ENCODE measurements around the gene OR5H6. TPM values are rescaled to one million over a fixed set of nuclear protein-coding genes. Genes with fewer than 3 reads are reported as not detected.

OR5H6 gene
- total and polyA plus RNA-seq, 2 donors (not counting 3 experiments of a cell fraction or from before 2014, with no cell fraction given): not detected

DNA sequence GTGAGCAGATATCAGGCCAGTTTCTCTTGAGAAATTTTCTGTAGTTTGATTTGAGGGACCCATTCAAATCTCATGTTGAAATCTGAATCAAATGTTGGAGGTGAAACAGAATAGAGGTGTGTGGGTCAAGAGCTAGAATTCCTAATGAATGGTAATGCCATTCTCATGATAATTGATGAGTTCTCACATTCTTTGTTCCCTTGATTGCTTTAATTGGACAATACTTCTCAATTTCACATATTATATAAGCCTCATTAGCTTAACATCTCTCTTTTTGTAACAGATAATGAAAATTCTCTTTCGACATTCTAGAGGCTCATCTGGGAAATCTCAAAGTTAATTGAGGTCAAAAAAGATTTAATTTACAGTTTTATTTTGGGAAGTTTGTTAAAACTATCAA, 21.9 kb upstream of the OR5H6 start:
- no peak overlapping the region for H3K4me3 ChIP-seq (replicated peaks in 1 of 3; ENCODE audit: insufficient read depth in 1 of 3, low read depth in 1 of 3, low read length in 3 of 3)
- no peak overlapping the region for H3K4me2 ChIP-seq (ENCODE audit: insufficient read depth, low read length)
- H4K20me1 ChIP-seq (replicated peaks; ENCODE audit: control insufficient read depth, extremely low read depth, insufficient read depth, low read length): no peaks in the 10 kb centered on the region
- CTCF ChIA-PET: no interaction called here
- dilution Hi-C loops (cut with MboI; ENCODE audit: extremely low pct_ligation_motif_present, low sequenced_read_pairs): no loop called here
- H3K27ac ChIP-seq (ENCODE audit: insufficient read depth, low read depth, low read length): no peak overlapping the region
- BruUV-seq (replicated peaks): no TSS peak
- no peaks in the 10 kb centered on the region for H3K9me1 ChIP-seq (replicated peaks; ENCODE audit: control insufficient read depth, extremely low read depth, insufficient read depth, low read length)
- no peak overlapping the region for H3K9ac ChIP-seq (replicated peaks; ENCODE audit: extremely low read depth, insufficient read depth, low read length)
- TF ChIP-seq FOS (IDR thresholded peaks at IDR 0.05; ENCODE audit: borderline replicate concordance, insufficient read depth, low read length) (no peak), MYC (IDR thresholded peaks at IDR 0.05; ENCODE audit: low read depth, low read length) (no peak), POLR2A (IDR thresholded peaks at IDR 0.05; ENCODE audit: low read depth, low read length) (no peak), POLR2AphosphoS5 (IDR thresholded peaks at IDR 0.05; ENCODE audit: insufficient read depth, low read depth, low read length) (no peak), EZH2 (IDR thresholded peaks at IDR 0.05; ENCODE audit: borderline replicate concordance, low read depth, low read length, severe bottlenecking) (no peak), GATA2 (IDR thresholded peaks at IDR 0.05; ENCODE audit: insufficient read depth, insufficient read length, low read depth, low read length) (no peak), JUN (IDR thresholded peaks at IDR 0.05; ENCODE audit: borderline replicate concordance, insufficient read depth, insufficient read length, low read depth) (no peak)
- TF ChIP-seq, protein P1, sequence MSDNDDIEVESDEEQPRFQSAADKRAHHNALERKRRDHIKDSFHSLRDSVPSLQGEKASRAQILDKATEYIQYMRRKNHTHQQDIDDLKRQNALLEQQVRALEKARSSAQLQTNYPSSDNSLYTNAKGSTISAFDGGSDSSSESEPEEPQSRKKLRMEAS (IDR thresholded peaks at IDR 0.05; ENCODE audit: insufficient read depth, insufficient read length): no peak
- TF ChIP-seq, protein P2, sequence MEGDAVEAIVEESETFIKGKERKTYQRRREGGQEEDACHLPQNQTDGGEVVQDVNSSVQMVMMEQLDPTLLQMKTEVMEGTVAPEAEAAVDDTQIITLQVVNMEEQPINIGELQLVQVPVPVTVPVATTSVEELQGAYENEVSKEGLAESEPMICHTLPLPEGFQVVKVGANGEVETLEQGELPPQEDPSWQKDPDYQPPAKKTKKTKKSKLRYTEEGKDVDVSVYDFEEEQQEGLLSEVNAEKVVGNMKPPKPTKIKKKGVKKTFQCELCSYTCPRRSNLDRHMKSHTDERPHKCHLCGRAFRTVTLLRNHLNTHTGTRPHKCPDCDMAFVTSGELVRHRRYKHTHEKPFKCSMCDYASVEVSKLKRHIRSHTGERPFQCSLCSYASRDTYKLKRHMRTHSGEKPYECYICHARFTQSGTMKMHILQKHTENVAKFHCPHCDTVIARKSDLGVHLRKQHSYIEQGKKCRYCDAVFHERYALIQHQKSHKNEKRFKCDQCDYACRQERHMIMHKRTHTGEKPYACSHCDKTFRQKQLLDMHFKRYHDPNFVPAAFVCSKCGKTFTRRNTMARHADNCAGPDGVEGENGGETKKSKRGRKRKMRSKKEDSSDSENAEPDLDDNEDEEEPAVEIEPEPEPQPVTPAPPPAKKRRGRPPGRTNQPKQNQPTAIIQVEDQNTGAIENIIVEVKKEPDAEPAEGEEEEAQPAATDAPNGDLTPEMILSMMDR (IDR thresholded peaks at IDR 0.05; ENCODE audit: extremely low read depth in 1 of 2, insufficient read depth in 1 of 2, low read depth in 1 of 2, low read length in 2 of 2): no peak
- no peaks in the 10 kb centered on the region for H3K4me1 ChIP-seq (ENCODE audit: control insufficient read depth, extremely low read depth, insufficient read depth, low read length)
- H3K36me3 ChIP-seq (ENCODE audit: control insufficient read depth in 2 of 2, extremely low read depth in 1 of 2, insufficient read depth in 2 of 2, low read length in 2 of 2): no peaks in the 10 kb centered on the region
- H3K9me3 ChIP-seq (replicated peaks; ENCODE audit: control insufficient read depth, insufficient read depth, low read length): no peaks in the 10 kb centered on the region
- intact Hi-C loops (cut with micrococcal nuclease): no loop called here
- FAIRE-seq (no peak), DNase-seq (ENCODE audit: low read depth, low spot score) (no peak)
- H3K79me2 ChIP-seq (ENCODE audit: control insufficient read depth, insufficient read depth, low read length): no peaks in the 10 kb centered on the region
- no peak overlapping the region for H2AFZ ChIP-seq (ENCODE audit: low read depth, low read length)
- POLR2A ChIA-PET: no interaction called here
- no peaks in the 10 kb centered on the region for H3K27me3 ChIP-seq (ENCODE audit: control insufficient read depth in 2 of 2, insufficient read depth in 2 of 2, low read length in 2 of 2)

All from endothelial cell of umbilical vein (primary cell).